A549 (cell line): ENCODE data around the gene ANO4. TPM values are rescaled to one million over a fixed set of nuclear protein-coding genes. Genes with fewer than 3 reads are reported as not detected.
"Not testable (repeated sequence)": the region's sequence is repeated elsewhere in the genome, so short reads cannot be mapped to it uniquely, and the experiment has no call there.

Experiments
- ATAC-seq, 2 experiments: fragments of 200-7000 bp in 1 of 2; fragments of >200 bp in 1 of 2; cut with Nextera tagmentation in 1 of 2; cut with Tn5 transposase in 1 of 2; 3 replicates each; pipeline versions ENCODE4 v1.8.0 to v1.9.1; 2018 to 2020; ENCODE audit warnings: mild to moderate bottlenecking in 1 of 2, moderate library complexity in 1 of 2
- CTCF ChIA-PET: fragments of 300-600 bp; sonication (Branson Sonifier 250); formaldehyde crosslinking; extraction: SDS; loops from one replicate; lab custom pipeline; 2021; ENCODE audit warnings: antibody characterized with exemption, inconsistent platforms; lab: Yijun Ruan, JAX
- POLR2A ChIA-PET: fragments of 350-600 bp; formaldehyde crosslinking; extraction: SDS; loops from one replicate; lab custom pipeline; 2021; ENCODE audit warnings: antibody characterized with exemption, inconsistent platforms; lab: Yijun Ruan, JAX
- DNase-seq, 2 experiments: peaks; one replicate each; pipeline versions ENCODE4 v3.0.0 to v3.0.0-alpha.2; 2011 to 2016; ENCODE audit warnings: low read depth in 1 of 2, low spot score in 1 of 2
- FAIRE-seq: peaks from 2 replicates; lab custom pipeline; 2011; peaks lifted over from hg19 to GRCh38; lab: Jason Lieb, UNC
- H3K27ac ChIP-seq, 2 experiments: fragments of >200 bp; sonication (Bioruptor Twin); formaldehyde crosslinking; 3 replicates each; pipeline ENCODE4 v1.5.1; 2016 to 2017
- H3K4me1 ChIP-seq: fragments of >200 bp; sonication (Bioruptor Twin); formaldehyde crosslinking; 3 replicates; pipeline ENCODE4 v1.6.1; 2016
- H3K4me2 ChIP-seq: fragments of >200 bp; sonication (Bioruptor Twin); formaldehyde crosslinking; 3 replicates; pipeline ENCODE4 v1.6.1; 2016
- H3K4me3 ChIP-seq: fragments of >200 bp; sonication (Bioruptor Twin); formaldehyde crosslinking; 3 replicates; pipeline ENCODE4 v1.5.1; 2016
- H3K9me3 ChIP-seq: fragments of >200 bp; sonication (Bioruptor Twin); formaldehyde crosslinking; 3 replicates; pipeline ENCODE4 v1.6.1; 2016
- BCL3 ChIP-seq: fragments of >200 bp; sonication (Bioruptor Twin); formaldehyde crosslinking; IDR thresholded peaks from 3 replicates; pipeline ENCODE4 v1.6.1; 2016
- CBX2 ChIP-seq: fragments of 200-600 bp; sonication (generic); IDR thresholded peaks from 2 replicates; pipeline ENCODE4 v1.6.1; 2016; ENCODE audit warnings: low read depth, mild to moderate bottlenecking, borderline replicate concordance
- CHD4 ChIP-seq: fragments of 200-600 bp; sonication (generic); IDR thresholded peaks from 2 replicates; pipeline ENCODE4 v1.6.1; 2016; ENCODE audit warnings: antibody characterized with exemption, mild to moderate bottlenecking, borderline replicate concordance
- CTCF ChIP-seq: fragments of >200 bp; sonication (Bioruptor Twin); formaldehyde crosslinking; IDR thresholded peaks from 3 replicates; pipeline ENCODE4 v1.5.1; 2016
- E2F6 ChIP-seq: IDR thresholded peaks from 2 replicates; pipeline ENCODE4 v1.6.1; 2012; ENCODE audit warnings: low read depth, borderline replicate concordance
- EHMT2 ChIP-seq: fragments of 200-600 bp; sonication (generic); IDR thresholded peaks from 2 replicates; pipeline ENCODE4 v1.6.1; 2016; ENCODE audit warnings: antibody characterized with exemption, low read depth, mild to moderate bottlenecking, moderate library complexity
- EP300 ChIP-seq, 2 experiments: fragments of >200 bp; sonication (Bioruptor Twin); formaldehyde crosslinking; IDR thresholded peaks; 2 replicates in 1 of 2; 3 replicates in 1 of 2; pipeline ENCODE4 v1.6.1; 2016 to 2017
- FOSB ChIP-seq: fragments of 250-450 bp; sonication (Bioruptor Pico); IDR thresholded peaks from 2 replicates; pipeline ENCODE4 v1.5.0; 2020; ENCODE audit warnings: mild to moderate bottlenecking, moderate library complexity
- GATA3 ChIP-seq: IDR thresholded peaks from 2 replicates; pipeline ENCODE4 v1.6.1; 2012; ENCODE audit warnings: borderline replicate concordance
- HES2 ChIP-seq: fragments of >200 bp; sonication (Bioruptor Twin); formaldehyde crosslinking; IDR thresholded peaks from 2 replicates; pipeline ENCODE4 v1.6.1; 2016
- HOXA7 ChIP-seq: fragments of 250-450 bp; sonication (Bioruptor Pico); IDR thresholded peaks from 2 replicates; pipeline ENCODE4 v1.5.0; 2020; ENCODE audit warnings: mild to moderate bottlenecking, moderate library complexity
- JUN ChIP-seq, 2 experiments: fragments of >200 bp; sonication (Bioruptor Twin); formaldehyde crosslinking; IDR thresholded peaks; 2 replicates in 1 of 2; 3 replicates in 1 of 2; pipeline ENCODE4 v1.6.1; 2016 to 2017
- MAFK ChIP-seq: fragments of 450-650 bp; IDR thresholded peaks from 2 replicates; pipeline ENCODE4 v1.6.1; 2014; ENCODE audit not compliant: partially characterized antibody
- MAX ChIP-seq: IDR thresholded peaks from 2 replicates; pipeline ENCODE4 v1.6.1; 2012
- MYC ChIP-seq: IDR thresholded peaks from 2 replicates; pipeline ENCODE4 v1.6.1; 2012; ENCODE audit warnings: mild to moderate bottlenecking, inconsistent platforms, low read length, improper control_type of control experiment, borderline replicate concordance
- PHF8 ChIP-seq: fragments of 200-600 bp; sonication (generic); IDR thresholded peaks from 2 replicates; pipeline ENCODE4 v1.6.1; 2016; ENCODE audit warnings: low read depth, mild to moderate bottlenecking, antibody characterized with exemption, moderate library complexity, borderline replicate concordance
- RARB ChIP-seq: fragments of 250-450 bp; sonication (Bioruptor Pico); IDR thresholded peaks from 2 replicates; pipeline ENCODE4 v1.8.0; 2021; ENCODE audit warnings: mild to moderate bottlenecking, moderate library complexity
- REST ChIP-seq: fragments of 200-600 bp; sonication (generic); IDR thresholded peaks from 2 replicates; pipeline ENCODE4 v1.6.1; 2016; ENCODE audit warnings: antibody characterized with exemption, mild to moderate bottlenecking, moderate library complexity
- USF2 ChIP-seq: fragments of 450-650 bp; IDR thresholded peaks from 2 replicates; pipeline ENCODE4 v1.6.1; 2014; ENCODE audit warnings: antibody characterized with exemption
- ZFP36 ChIP-seq: fragments of 450-650 bp; IDR thresholded peaks from 2 replicates; pipeline ENCODE4 v1.6.1; 2014; ENCODE audit warnings: borderline replicate concordance; ENCODE audit not compliant: partially characterized antibody
- WGBS: methylation state at CpG from one replicate; pipeline ENCODE4 v1.1.6; 2017; ENCODE audit errors: missing lambda C conversion rate; 5-methylcytosine and 5-hydroxymethylcytosine counted together
- polyA plus RNA-seq, 4 experiments: library from polyadenylated mRNA; depleted of rRNA in 3 of 4; stranded (reverse); fragments of >200 nt; fragmentation: RNase III in 1 of 4; extraction: RNeasy Plus Mini Kit Qiagen cat#74134 plus additional on column Dnase treatment in 1 of 4; gene quantifications; 2 replicates in 3 of 4; 3 replicates in 1 of 4; pipeline ENCODE4 v1.2.3, GENCODE V29; 2011 to 2017

ANO4 gene
- polyA plus RNA-seq, 2 of the 4 experiments (the other 2 are of a cell fraction): 0.17 TPM; not detected in 1

- peak overlapping the region in 1 of 2 experiments; percentile 19; a peak in 1 of 6 replicates for H3K27ac ChIP-seq
- no peak for TF ChIP-seq HOXA7 (CRISPR knock-in tag)
- TF ChIP-seq BCL3: no peak
- no peak for TF ChIP-seq MAX
- TF ChIP-seq CBX2: no peak
- no peak for TF ChIP-seq JUN (IDR thresholded peaks at IDR 0.05)
- TF ChIP-seq FOSB (CRISPR knock-in tag): no peak
- TF ChIP-seq MYC: no peak
- no peak for TF ChIP-seq REST
- no peak for TF ChIP-seq EP300 (IDR thresholded peaks at IDR 0.05)
- no peak for TF ChIP-seq E2F6
- no peak for TF ChIP-seq EHMT2
- TF ChIP-seq RARB (CRISPR knock-in tag): no peak
- TF ChIP-seq CTCF: no peak
- no peak for TF ChIP-seq GATA3
- TF ChIP-seq HES2: no peak
- TF ChIP-seq PHF8: no peak
- no peak for TF ChIP-seq CHD4
- TF ChIP-seq ZFP36: no peak
- peaks cover 20% of the 10 kb centered on the region; the same call in 2 of the 3 replicates for H3K4me1 ChIP-seq
- H3K4me3 ChIP-seq: no peak overlapping the region
- FAIRE-seq (no peak), ATAC-seq (no peak), DNase-seq (no peak)
- H3K4me2 ChIP-seq: no peak overlapping the region
- ChIA-PET CTCF (no interaction called here), POLR2A (no interaction called here)
- H3K9me3 ChIP-seq: no peaks in the 10 kb centered on the region
These were observed 258.6 kb downstream of the ANO4 start for GRCh38 chr12:101053203-101053602.

- TF ChIP-seq USF2: no peak
- TF ChIP-seq MAFK: peak; percentile 61
- POLR2A ChIA-PET: no interaction called here
- DNase-seq: no peak
- CTCF ChIA-PET: no interaction called here
- no peak overlapping the region for H3K4me3 ChIP-seq
- peaks cover 20% of the 10 kb centered on the region; the same call in 2 of the 3 replicates for H3K4me1 ChIP-seq
- no peak for ATAC-seq
- FAIRE-seq: no peak
- no peak overlapping the region for H3K4me2 ChIP-seq
- no peaks in the 10 kb centered on the region for H3K9me3 ChIP-seq
- no peak overlapping the region for H3K27ac ChIP-seq
These were observed 261.4 kb downstream of the ANO4 start for GRCh38 chr12:101055940-101056339.

GRCh38 chr12:101062508-101062907 lies 267.9 kb downstream of the ANO4 start:
- WGBS: 0% methylated on average over 2 of the region's 4 CpGs
- FAIRE-seq, H3K9me3 ChIP-seq, H3K4me2 ChIP-seq, H3K4me3 ChIP-seq, ATAC-seq, DNase-seq, H3K4me1 ChIP-seq, CTCF ChIA-PET, POLR2A ChIA-PET, H3K27ac ChIP-seq: not testable (repeated sequence)
